ENCODE results near the gene ASMTL. TPM values are rescaled to one million over a fixed set of nuclear protein-coding genes. Genes with fewer than 3 reads are reported as not detected.

The ASMTL gene
- total RNA-seq, 2 experiments from 2014 or later, result 34.6 to 39.3 TPM

GRCh38 chrX:1486749-1487361 is 34.1 kb upstream of the ASMTL start:
- no peaks in the 10 kb centered on the region for H3K27me3 Mint-ChIP-seq
- Histone ChIP-seq H3K27ac (ENCODE audit: low read depth in 1 of 2, low read length in 2 of 2) (peak overlapping the region in 1 of 2 donors; percentile 38), H3K4me1 (ENCODE audit: insufficient read depth, low read length) (peaks cover 23% of the 10 kb centered on the region), H3K36me3 (ENCODE audit: insufficient read depth, low read length) (peaks cover 68% of the 10 kb centered on the region), H3K9me3 (ENCODE audit: control insufficient read depth in 1 of 2, insufficient read depth in 1 of 2, low read length in 2 of 2) (peaks cover 0 to 2% of the 10 kb centered on the region in 2 experiments), H3K4me3 (ENCODE audit: low read length) (no peak overlapping the region), H3K27me3 (ENCODE audit: control insufficient read depth in 1 of 2, insufficient read depth in 2 of 2, low read length in 2 of 2) (no peaks in the 10 kb centered on the region)
- ChIA-PET CTCF (no interaction called here), POLR2A (no interaction called here)
- peaks cover 70% of the 10 kb centered on the region for H3K36me3 Mint-ChIP-seq (ENCODE audit: low read depth)
- intact Hi-C loops (cut with DNase I, micrococcal nuclease), result no loop called here
- H3K4me3 Mint-ChIP-seq, result no peak overlapping the region
- peaks cover 22% of the 10 kb centered on the region for H3K4me1 Mint-ChIP-seq (ENCODE audit: low read depth)
- DNase-seq (peak in 2 of 14 experiments; percentile 2 to 19), ATAC-seq (ENCODE audit: poor library complexity) (no peak)
- peak overlapping the region; percentile 64 for H3K27ac Mint-ChIP-seq
- TF ChIP-seq CTCF (IDR thresholded peaks at IDR 0.05), result no peak
- peaks cover under 1% of the 10 kb centered on the region for H3K9me3 Mint-ChIP-seq

- peaks cover 70% of the 10 kb centered on the region for H3K36me3 Mint-ChIP-seq (ENCODE audit: low read depth)
- H3K36me3 ChIP-seq (ENCODE audit: insufficient read depth, low read length), result peaks cover 61% of the 10 kb centered on the region
- no peak overlapping the region for H3K27ac ChIP-seq (ENCODE audit: low read depth in 1 of 2, low read length in 2 of 2)
- H3K4me1 Mint-ChIP-seq (ENCODE audit: low read depth), result peaks cover 27% of the 10 kb centered on the region
- no peak for TF ChIP-seq CTCF (IDR thresholded peaks at IDR 0.05)
- no peak overlapping the region for H3K4me3 ChIP-seq (ENCODE audit: low read length)
- ChIA-PET CTCF (no interaction called here), POLR2A (no interaction called here)
- H3K4me3 Mint-ChIP-seq, result peak overlapping the region; percentile 23
- no peaks in the 10 kb centered on the region for H3K27me3 ChIP-seq (ENCODE audit: control insufficient read depth in 1 of 2, insufficient read depth in 2 of 2, low read length in 2 of 2)
- no peak for ATAC-seq (ENCODE audit: poor library complexity)
- H3K27ac Mint-ChIP-seq, result peak overlapping the region; percentile 64
- intact Hi-C loops (cut with DNase I, micrococcal nuclease), result no loop called here
- H3K27me3 Mint-ChIP-seq, result no peaks in the 10 kb centered on the region
- H3K9me3 ChIP-seq (ENCODE audit: control insufficient read depth in 1 of 2, insufficient read depth in 1 of 2, low read length in 2 of 2), result no peaks in the 10 kb centered on the region
- H3K4me1 ChIP-seq (ENCODE audit: insufficient read depth, low read length), result peaks cover 30% of the 10 kb centered on the region
- DNase-seq, result peak in 2 of 14 experiments; percentile 1 to 6
- no peaks in the 10 kb centered on the region for H3K9me3 Mint-ChIP-seq
Observed at GRCh38 chrX:1486177-1486576, 33.5 kb upstream of the ASMTL start.

GRCh38 chrX:1485033-1485432 is 32.3 kb upstream of the ASMTL start:
- H3K4me1 ChIP-seq (ENCODE audit: insufficient read depth, low read length), result peaks cover 41% of the 10 kb centered on the region
- H3K9me3 ChIP-seq (ENCODE audit: control insufficient read depth in 1 of 2, insufficient read depth in 1 of 2, low read length in 2 of 2), result no peaks in the 10 kb centered on the region
- H3K9me3 Mint-ChIP-seq, result no peaks in the 10 kb centered on the region
- intact Hi-C loops (cut with DNase I, micrococcal nuclease), result loop anchor here in 1 of 2 experiments (1.0 kb wide), 1 partner anchor 13 kb away; no protein-coding TSS in a partner anchor
- ChIA-PET POLR2A (no interaction called here), CTCF (no interaction called here)
- no peak overlapping the region for H3K4me3 ChIP-seq (ENCODE audit: low read length)
- H3K36me3 ChIP-seq (ENCODE audit: insufficient read depth, low read length), result peaks cover 59% of the 10 kb centered on the region
- H3K27me3 Mint-ChIP-seq, result no peaks in the 10 kb centered on the region
- DNase-seq (peak in 1 of 14 experiments; percentile 11), ATAC-seq (ENCODE audit: poor library complexity) (no peak)
- peaks cover 79% of the 10 kb centered on the region for H3K36me3 Mint-ChIP-seq (ENCODE audit: low read depth)
- no peak overlapping the region for H3K27ac ChIP-seq (ENCODE audit: low read depth in 1 of 2, low read length in 2 of 2)
- peaks cover 38% of the 10 kb centered on the region for H3K4me1 Mint-ChIP-seq (ENCODE audit: low read depth)
- no peaks in the 10 kb centered on the region for H3K27me3 ChIP-seq (ENCODE audit: control insufficient read depth in 1 of 2, insufficient read depth in 2 of 2, low read length in 2 of 2)
- TF ChIP-seq CTCF (IDR thresholded peaks at IDR 0.05), result no peak
- peak overlapping the region; percentile 95 for H3K27ac Mint-ChIP-seq
- no peak overlapping the region for H3K4me3 Mint-ChIP-seq

Measured in CD4-positive, alpha-beta T cell (primary cell).